GM18505 (cell line): ENCODE measurements around the gene PTPRD.

Source experiments
- ATAC-seq: cut with Tn5 transposase; IDR thresholded peaks from one replicate; pipeline ENCODE4 v1.9.1; 2021; ENCODE audit not compliant: unreplicated experiment
- POLR2A ChIP-seq: IDR thresholded peaks from 4 replicates; pipeline ENCODE4 v1.6.1; 2011; ENCODE audit warnings: borderline replicate concordance; ENCODE audit not compliant: insufficient read depth, insufficient read length; ENCODE audit errors: extremely low read depth

PTPRD gene

GRCh38 chr9:9284201-9284600, 1328.6 kb downstream of the PTPRD start:
- ATAC-seq, result no peak
- TF ChIP-seq POLR2A, result no peak

- ATAC-seq, result no peak
- TF ChIP-seq POLR2A, result no peak
These were observed 1329.4 kb downstream of the PTPRD start for GRCh38 chr9:9283159-9283986.

GRCh38 chr9:9275601-9276000, 1337.2 kb downstream of the PTPRD start:
- no peak for ATAC-seq
- no peak for TF ChIP-seq POLR2A

GRCh38 chr9:9257999-9258498, 1354.8 kb downstream of the PTPRD start:
- no peak for ATAC-seq
- TF ChIP-seq POLR2A, result no peak

GRCh38 chr9:9246726-9247125, 1366.1 kb downstream of the PTPRD start:
- no peak for ATAC-seq
- no peak for TF ChIP-seq POLR2A

- TF ChIP-seq POLR2A, result no peak
- no peak for ATAC-seq
These were observed 1380.9 kb downstream of the PTPRD start for GRCh38 chr9:9231946-9232345.

- ATAC-seq, result no peak
- TF ChIP-seq POLR2A, result no peak
These were observed 1383.5 kb downstream of the PTPRD start for GRCh38 chr9:9229269-9229668.

- ATAC-seq, result no peak
- TF ChIP-seq POLR2A, result no peak
These were observed 1389.6 kb downstream of the PTPRD start for GRCh38 chr9:9223175-9223574.

- no peak for TF ChIP-seq POLR2A
- ATAC-seq, result no peak
These were observed 1390.1 kb downstream of the PTPRD start for GRCh38 chr9:9222730-9223129.

- ATAC-seq, result no peak
These were observed 1395.9 kb downstream of the PTPRD start for GRCh38 chr9:9216934-9217333.

GRCh38 chr9:9215050-9215449, 1397.8 kb downstream of the PTPRD start:
- no peak for ATAC-seq
- no peak for TF ChIP-seq POLR2A

More at GRCh38 chr9:9216934-9217333, 1395.9 kb downstream of the PTPRD start:
- no peak for TF ChIP-seq POLR2A

GRCh38 chr9:9214066-9214465, 1398.7 kb downstream of the PTPRD start:
- TF ChIP-seq POLR2A, result no peak
- no peak for ATAC-seq

GRCh38 chr9:9212963-9213362, 1399.8 kb downstream of the PTPRD start:
- no peak for ATAC-seq
- no peak for TF ChIP-seq POLR2A

- no peak for TF ChIP-seq POLR2A
- ATAC-seq, result no peak
These were observed 1410.5 kb downstream of the PTPRD start for GRCh38 chr9:9202276-9202675.
